GM19372 (cell line): ENCODE results near the gene MESP2.

Experiments used
- ATAC-seq: cut with Tn5 transposase; IDR thresholded peaks from one replicate; pipeline ENCODE4 v1.9.1; 2021; ENCODE audit warnings: mild to moderate bottlenecking, low read depth, moderate library complexity; ENCODE audit not compliant: unreplicated experiment

Gene MESP2

DNA sequence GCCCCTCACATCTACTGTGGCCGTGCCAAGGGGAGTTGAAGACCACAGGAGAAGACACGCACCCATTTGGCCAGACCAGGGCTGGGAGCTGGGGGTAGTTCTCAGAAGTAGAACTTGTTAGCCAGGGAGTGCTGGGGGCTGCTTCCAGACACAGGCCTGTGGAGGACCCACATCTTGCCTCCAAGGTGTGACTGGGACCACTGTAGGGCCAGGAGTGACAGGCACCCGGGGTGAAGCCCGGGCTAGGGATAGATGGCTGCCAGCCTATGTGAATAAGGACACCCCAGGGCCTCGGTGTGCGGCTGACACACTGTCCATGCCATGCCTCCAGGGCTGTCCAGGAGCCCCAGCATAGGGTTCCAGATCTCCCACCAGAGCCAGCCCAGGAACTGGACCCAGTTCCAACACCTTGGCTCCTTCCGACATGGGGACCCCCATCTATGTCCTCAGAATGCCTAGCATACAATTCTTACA lies 36.8 kb downstream of the MESP2 start:
- ATAC-seq, result no peak

DNA sequence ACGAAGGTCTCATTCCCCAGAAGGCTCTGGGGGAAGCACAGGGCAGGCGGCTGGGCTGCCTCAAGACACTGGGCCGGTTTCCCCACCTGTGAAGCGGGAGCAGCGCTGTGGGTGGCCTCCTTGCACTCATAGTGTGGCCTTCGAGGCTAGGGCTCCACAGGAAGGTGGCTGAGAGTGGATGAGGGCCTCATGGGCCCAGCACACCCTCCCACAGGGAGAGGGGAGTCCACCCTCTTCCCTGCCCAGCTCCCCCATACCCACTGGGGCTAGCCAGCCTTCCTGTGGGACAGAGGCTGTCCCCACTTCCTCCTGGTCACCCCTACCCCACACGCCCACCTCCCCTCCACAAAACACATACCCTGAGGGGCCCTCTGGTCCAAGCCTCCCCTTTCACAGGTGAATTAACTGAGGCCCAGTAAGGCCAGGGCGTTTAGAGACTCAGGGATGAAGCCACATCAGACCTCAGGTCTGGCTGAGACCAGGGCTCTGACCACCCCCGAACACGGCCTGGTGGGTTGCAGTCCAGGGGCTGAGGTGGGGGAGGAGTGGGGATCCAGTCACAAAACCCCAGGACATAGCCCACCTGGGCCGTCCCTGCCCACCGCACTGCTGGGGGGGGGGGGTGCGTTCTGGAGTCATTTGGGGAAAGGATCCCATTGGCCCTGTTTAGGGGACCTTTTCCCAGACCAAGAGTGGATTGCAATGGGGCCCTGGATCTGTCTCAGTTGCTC lies 37.4 kb downstream of the MESP2 start:
- no peak for ATAC-seq

DNA sequence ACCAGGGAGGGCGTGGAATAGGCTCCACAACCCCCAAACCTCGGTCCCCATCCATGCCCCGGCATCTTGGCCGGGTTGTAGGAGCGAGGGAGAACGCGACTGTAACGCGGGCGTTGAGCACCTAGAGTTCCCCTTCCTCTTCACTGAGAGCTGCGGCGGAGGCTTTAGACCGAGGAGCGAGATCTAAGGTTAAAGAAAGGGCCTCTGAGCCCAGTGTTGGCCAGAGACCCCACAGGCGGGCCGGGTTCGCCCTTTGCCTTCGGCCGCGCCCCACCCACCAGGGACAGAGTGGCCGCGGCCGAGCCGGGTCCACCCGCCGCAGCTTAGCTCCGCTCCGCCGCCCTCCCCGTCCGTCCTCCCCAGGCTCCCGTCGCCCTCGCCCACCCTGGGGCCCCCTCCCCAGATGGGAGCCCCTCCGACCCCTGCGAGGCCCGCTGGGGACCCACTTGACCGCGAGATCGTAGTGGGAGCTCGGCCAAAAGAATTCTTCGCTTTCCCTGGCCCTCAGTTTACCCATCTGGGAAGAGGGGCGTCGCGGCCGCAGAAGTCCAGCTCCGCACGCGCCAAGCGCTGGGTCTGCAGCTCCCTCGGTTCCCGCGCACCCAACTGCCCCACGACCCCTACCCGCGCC lies 38.1 kb downstream of the MESP2 start:
- ATAC-seq, result no peak

DNA sequence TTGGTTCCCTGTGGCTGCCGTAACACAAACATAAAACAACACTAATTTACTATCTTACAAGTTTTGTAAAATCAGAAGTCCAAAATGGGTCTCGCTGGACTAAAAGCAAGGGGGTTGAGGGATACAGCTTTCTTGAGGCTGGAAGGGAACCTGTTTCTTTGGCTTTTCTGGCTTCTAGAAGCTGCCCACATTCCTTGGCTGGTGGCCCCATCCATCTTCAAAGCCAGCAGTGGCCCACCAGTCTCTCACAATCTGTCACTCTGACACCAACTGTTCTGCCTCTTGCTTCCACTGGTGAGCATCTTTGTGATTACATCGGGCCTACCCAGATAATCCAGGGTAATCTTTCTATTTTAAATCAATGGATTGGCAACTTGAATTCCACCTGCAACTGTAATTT lies 39.6 kb downstream of the MESP2 start:
- no peak for ATAC-seq

DNA sequence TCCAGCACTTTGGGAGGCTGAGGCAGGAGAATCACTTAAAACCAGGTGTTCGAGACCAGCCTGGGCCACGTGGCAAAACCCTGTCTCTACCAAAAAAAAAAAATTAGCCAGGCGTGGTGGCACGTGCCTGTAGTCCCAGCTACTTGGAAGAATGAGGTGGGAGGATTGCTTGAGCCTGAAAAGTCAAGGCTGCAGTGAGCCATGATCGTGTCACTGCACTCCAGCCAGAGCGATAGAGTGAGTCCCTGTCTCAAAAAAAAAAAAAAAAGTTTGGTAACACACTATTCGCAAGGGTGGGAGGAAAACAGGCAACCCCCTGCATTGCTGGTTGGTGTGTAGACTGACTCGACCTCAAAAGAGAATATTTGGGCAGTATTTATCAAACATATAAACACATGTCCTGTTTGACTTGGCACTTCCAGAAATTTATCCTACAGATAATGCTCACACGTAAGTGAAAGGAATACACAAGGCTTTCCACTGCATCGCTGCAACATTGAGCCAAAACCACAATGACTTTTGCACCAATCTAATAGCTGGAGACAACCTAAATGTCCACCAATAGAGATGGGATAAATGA lies 41.7 kb downstream of the MESP2 start:
- no peak for ATAC-seq

DNA sequence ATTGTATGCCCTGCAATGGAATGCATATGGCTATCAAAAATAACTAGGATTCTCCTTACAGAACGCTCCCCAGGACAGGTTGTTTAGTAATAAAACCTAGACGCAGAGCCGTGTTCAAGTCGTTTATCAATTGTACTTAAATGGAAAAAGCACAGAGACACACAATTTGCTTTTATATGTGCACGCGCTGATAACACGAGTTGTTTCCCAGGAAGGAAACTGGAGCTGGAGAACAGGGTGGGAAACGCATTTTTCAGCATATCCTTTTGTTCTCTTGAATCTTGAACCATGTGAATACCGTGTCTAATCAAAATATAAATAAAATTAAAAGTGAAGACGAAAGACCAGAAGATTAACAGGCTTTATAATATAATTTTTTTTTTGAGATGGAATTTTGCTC lies 42.2 kb downstream of the MESP2 start:
- no peak for ATAC-seq

DNA sequence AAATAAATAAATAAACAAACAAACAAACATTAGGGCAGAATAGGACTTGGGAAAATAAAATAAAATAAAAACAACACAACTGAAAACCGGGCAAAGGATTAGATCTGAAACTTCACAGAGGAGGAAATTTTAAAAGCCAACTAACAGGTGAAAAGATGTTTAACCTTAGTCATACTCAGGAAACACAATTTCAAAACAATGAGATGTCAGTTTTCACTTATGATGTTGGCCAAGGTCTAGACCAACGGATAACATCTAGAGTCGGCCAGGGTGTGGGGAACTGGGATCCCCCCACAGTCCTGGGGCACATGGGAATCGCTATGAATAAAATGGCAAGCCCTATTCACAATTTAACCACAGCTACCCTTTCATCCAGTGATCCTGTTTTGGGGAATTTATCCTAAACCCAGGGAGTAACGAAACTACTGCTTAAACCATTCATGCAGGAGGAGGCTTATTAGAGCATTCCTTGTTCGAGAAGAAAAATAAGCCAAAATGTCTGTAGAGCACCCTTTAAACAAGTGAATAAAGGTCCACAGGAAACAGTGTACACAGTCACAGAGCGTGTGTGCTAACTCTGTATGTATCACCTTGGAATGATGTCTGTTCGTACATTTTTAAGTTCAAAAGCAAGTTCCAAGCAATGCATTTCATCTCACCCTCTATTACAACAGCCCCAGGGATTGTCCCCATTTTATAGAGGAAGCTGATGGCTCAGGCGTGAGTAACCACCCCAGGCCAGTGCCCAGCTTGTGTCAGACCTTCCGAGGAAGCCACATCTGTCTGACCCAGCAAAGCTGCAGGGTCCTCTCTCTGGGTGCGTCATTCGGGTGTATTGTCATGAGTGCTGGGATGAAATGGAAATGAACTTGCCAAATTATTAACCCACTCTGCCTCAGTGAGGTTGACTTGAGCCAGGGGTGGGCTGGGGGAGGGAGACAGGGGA lies 44.8 kb downstream of the MESP2 start:
- ATAC-seq, result no peak

DNA sequence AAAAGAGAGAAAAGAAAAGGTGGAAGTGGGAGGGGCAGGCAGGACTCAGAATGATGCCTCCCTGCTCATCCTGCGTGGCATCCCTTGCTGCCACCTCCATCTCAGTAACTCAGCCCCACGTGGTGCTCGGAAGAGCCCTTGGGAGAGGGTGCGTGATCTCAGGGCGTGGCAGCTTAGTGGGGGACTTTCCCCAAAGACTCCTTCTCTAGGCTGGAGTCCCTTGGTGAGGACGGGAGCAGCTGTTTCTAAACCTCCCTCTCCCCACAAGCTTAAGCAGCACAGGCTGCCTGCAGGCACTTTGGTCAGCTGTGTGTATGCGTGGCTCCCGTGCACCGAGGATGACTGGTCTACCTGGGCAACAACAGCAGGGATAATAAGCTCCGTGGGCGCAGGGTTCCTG lies 45.9 kb downstream of the MESP2 start:
- no peak for ATAC-seq

DNA sequence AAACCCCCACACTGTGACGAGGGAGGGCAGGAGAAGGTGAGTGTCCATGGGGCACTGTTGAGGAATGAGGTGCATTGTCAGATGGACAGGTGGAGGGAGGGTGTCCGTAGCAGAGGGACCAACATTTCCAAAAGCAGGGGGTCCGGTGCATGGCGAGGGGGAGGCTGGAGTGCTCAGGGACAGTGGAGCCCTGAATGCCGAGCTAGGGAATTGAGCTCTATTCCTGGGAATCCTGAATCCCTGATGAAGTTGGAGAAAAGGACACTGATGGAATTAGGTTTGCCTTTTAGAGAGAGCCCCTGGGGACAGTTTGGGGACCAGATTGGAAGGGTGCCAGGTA lies 46.4 kb downstream of the MESP2 start:
- ATAC-seq, result no peak

DNA sequence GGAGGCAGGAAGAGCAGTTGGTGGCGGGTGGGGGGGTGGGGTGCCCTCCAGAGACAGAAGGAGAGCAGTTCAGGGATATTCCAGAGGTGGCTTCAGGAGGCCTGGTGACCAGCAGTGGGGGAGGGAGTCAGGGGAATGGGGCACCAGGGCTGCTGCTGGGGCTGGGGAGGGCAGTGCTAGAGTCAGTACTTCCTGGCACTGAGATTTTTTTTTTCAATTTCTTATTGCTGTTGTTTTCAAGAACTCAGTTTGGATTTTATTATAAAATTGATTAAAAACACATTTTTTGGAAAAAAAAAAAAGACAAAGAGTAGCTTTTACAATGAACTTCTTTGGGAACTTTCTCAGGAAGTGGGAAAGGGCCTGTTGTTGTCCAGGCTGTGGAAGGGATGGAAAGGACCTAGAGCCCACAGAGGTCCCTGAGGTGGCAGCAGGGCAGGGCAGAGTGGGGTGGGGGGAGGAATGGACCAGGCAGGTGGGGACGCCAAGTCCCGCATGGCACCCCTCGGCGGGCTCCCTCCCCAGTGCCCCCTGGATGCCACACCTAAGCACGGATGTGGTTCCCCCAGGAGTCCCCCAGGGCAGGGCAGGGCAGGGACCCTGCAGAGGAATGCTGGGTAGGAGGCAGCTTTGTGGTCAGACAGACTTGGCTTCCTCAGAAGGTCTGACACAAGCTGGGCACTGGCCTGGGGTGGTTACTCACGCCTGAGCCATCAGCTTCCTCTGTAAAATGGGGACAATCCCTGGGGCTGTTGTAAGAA lies 47.0 kb downstream of the MESP2 start:
- ATAC-seq, result no peak

DNA sequence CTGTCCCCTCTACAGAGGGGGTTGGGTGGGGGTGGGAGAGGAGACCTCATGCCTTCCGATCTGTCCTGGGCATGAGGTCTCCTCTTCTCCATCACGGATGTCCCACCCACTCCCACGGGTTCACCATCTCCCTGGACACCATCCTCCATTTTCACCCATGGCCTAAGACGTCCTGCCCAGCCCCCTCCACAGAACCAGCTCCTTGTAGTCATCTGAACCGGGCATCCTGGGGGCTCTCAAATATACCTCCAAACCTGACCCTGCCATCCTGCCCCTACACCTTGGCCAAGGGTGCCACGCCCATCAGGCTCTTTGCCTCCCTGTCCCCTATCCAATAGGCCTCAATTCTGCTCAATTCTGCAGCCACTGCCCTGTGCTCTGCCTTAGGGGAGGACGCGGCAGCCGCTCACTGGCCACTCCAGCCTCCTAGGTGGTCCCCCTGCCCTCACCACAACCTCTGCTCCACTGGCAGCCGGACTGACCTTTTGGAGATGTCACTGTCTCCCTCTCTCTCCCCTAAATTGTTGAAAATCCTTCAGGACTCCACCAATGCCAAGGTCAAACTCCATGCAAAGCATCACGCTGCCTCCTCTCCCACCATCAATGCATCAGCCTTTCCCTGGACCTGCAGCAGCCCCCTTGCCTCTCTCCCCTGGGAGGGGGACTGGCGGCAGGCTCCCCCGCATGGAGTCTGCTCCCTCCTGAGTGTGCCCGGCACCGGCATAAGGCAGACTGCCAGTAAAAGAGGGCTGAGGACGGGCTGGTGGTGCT lies 47.9 kb downstream of the MESP2 start:
- no peak for ATAC-seq

DNA sequence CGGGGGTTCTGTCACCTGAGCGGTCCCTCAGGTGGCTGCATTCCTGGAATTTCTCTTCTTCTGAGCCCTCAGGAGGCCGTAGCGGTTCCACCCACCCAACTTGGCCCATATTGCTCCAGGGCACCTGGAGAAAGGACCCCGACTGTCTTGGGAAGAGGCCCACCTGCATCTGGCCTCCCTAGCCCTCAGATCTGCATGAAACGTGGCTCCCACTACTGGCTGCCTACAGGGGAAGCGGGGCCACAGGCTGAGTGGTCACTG lies 48.4 kb downstream of the MESP2 start:
- no peak for ATAC-seq

DNA sequence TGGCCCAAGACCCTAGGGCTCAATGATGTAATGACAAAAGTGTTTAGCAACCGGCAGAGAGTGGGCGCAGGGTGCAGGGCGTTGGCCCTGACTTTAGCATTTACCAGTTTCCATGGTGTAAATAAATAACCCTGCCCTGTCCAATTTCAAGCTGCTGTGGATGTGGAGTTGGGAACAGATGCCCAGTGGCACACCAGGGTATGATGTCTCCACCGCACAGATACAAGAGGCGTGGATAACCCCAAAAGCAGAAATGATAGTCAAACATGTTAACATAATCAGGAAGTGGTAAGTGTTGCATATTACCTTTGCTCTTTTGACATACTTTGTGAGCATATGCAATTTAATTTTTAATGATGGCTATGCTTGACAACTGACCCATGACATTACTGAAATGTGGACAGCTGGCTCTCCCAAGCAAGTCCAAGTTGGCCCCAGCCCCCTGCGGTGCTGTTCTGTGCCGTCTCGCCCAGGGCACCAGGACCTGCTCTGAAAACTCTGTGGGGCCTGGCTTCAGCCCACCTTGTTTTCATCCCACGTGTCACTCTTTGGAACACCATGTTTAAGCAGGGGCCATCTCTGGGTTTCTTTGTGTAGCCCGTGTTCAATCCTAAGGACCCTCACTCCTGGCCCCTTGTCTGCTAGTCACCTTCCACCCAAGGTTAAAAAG lies 49.3 kb downstream of the MESP2 start:
- no peak for ATAC-seq

DNA sequence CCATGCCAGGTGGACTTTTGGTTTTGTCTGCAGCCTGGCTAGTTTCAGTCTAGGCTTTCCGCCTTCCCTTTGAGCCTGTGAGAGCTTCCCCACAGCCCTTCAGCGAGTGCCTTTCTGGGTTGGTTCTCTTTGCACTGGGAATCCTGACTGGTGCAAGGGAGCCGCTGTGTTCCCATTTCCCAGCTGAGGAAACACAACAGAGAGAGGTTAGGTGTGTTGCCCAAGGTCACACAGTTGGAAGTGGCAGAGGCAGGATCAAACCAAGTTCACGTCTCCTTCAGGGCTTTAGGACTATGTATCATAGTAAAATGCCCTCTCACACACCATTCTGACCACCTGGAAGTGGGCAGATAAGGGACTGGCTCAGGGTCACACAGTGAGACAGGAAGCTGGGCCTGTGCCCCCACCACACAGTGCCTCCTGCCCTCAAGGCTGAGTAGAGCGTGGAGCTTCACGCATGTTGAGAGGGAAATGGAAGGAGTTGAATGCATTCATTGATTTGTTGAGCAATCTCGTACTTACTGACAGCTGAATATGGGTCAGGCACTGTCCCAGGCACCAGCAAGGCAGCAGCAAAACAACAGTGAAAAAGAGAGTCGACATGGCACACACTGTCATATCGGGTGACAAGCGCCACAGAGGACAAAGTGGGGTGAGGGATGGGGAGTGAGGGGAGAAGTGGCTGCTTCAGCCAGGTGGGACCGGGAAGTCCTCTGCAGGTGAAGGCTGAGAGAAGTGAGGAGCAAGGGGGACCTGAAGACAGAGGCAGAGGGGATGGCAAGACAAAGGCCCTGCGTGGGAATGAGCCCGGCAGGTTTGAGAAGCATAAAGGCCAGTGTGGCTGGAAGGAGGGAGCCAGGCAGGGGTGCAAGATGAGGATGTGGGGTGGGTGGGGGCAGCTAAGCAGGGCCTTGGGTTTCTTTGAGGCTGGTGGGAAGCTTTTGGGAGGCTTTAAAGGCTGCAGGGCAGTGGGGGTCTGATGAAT lies 50.8 kb downstream of the MESP2 start:
- no peak for ATAC-seq

DNA sequence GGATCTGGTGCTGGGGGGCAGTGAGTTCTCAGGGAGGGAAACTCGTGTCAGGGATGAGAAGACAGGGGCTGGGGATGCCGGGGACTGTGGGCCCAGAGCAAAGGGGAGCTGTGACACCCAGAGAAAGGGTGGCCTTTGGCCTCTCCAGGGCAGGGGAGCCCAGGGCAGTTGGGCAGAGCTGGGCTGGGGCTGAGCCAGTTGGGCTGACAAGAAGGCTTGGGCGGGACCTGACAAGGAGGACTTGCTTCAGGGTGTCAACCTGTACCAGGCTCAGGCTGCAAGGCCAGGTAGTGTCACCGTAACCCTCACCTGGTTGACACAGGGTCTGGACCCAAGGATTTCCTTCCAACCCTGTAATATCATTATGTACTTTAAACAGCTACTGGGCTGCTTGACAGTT lies 51.7 kb downstream of the MESP2 start:
- no peak for ATAC-seq
